Measurements from ENCODE around the gene CCDC192. TPM values are rescaled to one million over a fixed set of nuclear protein-coding genes. Genes with fewer than 3 reads are reported as not detected.
A peak's percentile ranks its signal among the peaks of the same experiment; 100 is the strongest.
"Not testable (repeated sequence)": the region's sequence is repeated elsewhere in the genome, so short reads cannot be mapped to it uniquely, and the experiment has no call there.

CCDC192 gene
- total RNA-seq, 1 donor from 2014 or later, result not detected

DNA sequence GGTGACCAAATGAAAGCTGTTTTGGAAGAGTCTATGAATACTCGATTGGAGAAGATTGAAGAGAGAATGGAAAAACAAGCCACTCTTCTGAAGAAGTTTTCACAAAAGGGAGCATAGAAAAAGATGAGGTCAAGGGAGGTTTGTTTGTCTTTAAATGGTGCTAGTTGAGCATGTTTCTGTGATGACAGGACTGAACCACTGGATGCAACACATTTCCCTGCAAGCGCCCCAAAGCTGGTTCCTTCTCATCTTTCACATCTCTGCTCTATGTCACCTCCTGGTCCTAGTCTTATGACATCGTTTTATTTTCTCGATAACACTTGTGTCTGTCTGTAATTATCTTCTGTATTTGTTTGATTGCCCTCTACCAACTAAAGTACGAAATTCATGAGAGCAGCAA lies 3.8 kb upstream of the CCDC192 start:
- no peak for DNase-seq (ENCODE audit: low spot score)

DNA sequence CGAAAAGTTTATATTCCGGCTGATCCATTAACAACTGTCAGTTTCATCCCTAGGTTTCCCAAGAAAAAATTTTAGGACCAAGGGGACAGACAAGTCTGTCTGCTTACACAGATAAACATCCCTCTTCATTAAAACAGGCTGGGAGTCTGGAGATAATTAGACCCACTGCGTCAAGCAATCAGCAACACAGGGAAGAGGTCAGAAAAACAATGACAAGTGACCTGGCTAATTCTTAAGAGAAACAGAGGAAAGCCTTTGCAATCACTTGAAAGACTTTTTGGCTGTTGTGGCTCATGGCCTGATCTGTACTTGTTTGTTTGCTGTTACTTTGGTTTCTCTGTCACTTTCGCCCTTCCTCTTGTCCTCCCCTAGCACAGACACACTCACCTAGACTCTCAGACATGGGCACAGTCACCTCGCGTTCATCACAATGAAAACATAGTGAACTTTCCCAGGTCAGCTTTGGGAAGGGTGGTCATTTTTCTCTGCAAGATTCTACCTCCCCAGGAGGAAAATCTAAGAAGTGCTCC lies 2.9 kb upstream of the CCDC192 start:
- DNase-seq (ENCODE audit: low spot score), result no peak

DNA sequence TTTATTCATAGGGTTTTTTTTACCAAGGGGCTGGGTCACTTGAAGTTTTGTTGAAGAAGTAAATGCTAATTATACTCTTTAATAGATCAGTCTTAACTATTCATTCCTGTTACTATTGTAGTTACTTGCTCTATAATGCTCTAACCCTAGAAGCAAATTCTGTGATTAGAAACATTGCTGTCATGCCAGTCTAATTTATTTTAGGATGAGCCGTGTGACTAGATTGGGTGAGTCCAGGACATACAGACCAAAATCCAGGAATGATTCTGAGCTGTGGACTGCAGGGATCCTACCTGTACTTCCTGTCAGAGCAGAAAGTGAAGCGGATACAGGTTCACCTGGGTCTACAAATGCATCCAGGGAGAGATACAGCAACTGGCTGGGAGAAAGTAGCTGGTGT lies 757 bp upstream of the CCDC192 start:
- no peak for DNase-seq (ENCODE audit: low spot score)

DNA sequence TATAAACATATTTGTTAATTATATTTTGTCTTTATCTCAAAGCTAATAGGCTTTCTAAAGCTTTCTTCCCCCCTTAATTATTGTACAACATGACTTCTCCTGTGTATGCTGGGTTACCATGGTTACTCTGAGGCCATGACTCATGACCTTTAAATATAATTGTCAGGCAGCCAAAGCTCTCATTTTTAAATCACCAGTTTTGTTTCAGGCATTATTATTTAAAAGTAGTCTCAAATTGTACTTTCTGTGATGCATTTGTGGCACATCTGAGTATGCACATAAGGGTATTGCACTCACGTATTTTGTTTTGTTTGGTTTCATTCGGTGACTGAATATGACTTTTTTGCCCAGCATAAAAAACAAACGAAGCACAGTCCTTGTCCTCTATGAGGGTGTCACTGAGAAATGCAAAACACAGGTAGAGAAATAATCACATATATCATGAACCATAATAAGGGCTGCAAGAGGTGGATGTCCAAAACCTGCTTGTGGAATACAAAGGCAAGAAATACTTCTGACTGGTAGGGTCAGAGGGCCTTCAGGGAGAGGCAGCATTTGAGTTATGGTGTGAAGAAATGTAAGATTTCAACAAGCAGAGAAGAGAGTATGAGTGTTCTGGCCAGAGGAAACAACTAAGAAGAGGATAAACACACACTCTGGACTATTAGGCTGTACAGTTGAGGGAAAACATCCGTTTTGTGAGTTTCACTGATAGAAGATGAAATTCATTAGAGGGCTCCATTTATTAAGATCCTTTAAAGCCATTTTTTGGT lies 2.1 kb downstream of the CCDC192 start:
- DNase-seq (ENCODE audit: low spot score), result peak; percentile 76

DNA sequence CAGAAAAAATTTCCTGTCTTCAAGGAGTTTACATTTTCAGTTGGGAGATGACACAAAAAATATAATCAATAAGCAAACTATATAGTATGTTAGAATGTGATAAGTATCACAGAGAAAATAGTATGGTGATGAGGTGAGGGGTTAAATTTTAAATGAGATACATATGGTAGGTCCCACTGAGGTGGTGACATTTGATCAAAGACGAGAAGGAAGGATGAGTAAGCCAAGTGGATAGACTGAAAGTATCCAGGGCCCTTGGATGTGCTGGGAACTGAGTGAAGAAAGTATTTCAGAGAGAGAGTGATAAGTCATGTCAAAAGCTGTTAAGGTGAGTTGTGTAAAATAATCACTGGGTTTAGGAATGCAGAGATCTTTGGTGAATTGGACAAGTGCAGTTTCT lies 3.5 kb downstream of the CCDC192 start:
- DNase-seq (ENCODE audit: low spot score), result no peak

- no peak for DNase-seq (ENCODE audit: low spot score)
Measured at GRCh38 chr5:127707209-127707608, 4.0 kb downstream of the CCDC192 start.

DNA sequence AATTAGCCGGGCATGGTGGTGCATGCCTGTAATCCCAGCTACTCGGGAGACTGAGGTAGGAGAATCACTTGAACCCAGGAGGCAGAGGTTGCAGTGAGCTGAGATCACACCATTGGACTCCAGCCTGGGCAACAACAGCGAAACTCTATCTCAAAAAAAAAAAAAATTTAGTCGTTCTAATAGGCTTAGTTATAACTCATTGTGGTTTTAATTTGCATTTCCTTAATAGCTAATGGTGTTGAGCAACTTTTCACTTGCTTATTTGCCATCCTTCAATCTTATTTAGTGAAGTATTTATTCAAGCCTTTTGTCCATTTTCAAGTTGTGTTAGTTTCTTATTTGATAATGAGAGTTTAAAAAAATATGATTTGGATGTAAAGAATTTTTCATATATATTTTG lies 9.9 kb downstream of the CCDC192 start:
- not testable (repeated sequence) for DNase-seq (ENCODE audit: low spot score)

DNA sequence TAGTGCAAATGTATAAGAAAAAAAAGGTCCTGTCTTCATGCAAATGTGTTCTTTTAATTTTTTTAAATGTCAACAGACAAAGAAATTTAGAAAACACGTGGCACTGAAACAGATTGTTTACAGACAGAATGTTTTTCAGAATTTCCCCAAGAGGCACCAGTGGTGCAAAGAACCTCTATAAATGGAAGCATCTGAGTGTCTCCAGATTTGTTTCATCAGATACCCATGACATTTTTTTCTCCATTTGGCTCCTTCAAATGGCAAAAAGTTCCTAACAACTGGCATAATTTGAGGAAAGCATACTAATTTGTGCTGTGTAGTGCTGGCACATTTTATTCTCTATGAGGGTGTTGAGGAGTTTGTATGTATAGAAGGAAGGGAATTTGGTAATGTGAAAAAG lies 15.0 kb downstream of the CCDC192 start:
- no peak for DNase-seq (ENCODE audit: low spot score)

GRCh38 chr5:127723571-127723970 lies 20.4 kb downstream of the CCDC192 start:
- peak; percentile 21 for DNase-seq (ENCODE audit: low spot score)

GRCh38 chr5:127725673-127726072 lies 22.5 kb downstream of the CCDC192 start:
- no peak for DNase-seq (ENCODE audit: low spot score)

DNA sequence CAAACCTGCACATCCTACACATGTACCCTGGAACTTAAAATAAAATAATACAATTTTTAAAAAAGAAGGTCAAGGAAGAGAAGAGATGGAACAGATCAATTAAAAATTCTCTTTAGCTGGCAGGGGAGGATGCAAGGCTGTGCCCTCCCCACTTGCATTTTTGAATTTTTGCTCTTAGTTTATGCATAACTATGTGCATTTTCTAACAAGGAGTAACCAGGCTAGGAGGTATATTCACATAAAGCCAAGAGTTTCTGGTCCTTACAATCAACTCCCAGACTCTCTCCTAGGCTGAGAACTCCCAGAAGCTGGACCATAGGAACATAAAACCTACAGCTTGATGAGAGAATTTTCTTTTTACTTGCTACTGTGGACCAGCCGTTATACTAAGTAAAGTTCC lies 29.8 kb downstream of the CCDC192 start:
- no peak for DNase-seq (ENCODE audit: low spot score)

DNA sequence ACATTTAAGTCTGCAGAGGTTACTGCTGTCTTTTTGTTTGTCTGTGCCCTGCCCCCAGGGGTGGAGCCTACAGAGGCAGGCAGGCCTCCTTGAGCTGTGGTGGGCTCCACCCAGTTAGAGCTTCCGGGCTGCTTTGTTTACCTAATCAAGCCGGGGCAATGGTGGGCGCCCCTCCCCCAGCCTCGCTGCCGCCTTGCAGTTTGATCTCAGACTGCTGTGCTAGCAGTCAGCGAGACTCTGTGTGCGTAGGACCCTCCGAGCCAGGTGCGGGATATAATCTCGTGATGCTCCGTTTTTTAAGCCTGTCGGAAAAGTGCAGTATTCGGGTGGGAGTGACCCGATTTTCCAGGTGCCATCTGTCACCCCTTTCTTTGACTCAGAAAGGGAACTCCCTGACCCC lies 36.2 kb downstream of the CCDC192 start:
- not testable (repeated sequence) for DNase-seq (ENCODE audit: low spot score)

DNA sequence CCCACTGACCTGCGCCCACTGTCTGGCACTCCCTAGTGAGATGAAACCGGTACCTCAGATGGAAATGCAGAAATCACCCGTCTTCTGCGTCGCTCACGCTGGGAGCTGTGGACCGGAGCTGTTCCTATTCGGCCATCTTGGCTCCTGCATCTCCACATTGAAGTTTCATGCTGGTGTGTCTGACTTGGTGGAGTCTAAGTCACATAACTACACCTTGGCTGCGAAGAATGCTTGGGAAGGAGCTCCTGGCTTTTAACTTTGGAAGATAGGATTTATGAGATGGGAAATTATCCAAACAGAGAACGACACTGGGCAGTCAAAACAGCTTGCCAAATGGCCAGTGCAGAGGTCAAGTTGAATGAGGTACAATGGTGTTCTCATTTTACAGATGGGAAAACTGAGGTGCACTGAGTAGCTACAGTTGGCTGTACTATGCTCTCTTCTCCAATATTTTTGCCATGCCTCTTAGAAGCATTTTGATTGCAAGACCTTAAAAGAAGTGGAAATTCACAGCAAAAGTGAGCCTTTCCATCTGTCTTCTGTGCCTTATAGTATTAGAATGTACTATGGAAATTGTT lies 36.7 kb downstream of the CCDC192 start:
- no peak for DNase-seq (ENCODE audit: low spot score)

DNA sequence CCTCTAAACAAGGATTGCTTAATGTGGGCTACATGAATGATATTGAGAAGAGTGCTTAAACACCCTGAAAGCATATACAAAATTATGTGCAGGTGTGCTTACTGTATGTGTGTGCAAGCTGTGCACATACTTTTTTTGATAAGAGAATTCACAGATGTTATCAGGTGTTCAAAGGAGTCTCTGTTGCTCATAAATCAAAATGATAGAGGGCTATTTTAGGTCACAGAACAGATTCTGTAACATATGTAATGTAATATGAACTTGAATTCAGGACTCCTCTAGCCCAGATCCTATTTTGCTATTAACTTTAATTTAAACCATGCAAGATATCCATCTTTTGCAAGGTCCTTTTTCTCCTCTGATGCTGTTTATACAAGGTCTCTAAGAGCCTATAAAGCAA lies 38.2 kb downstream of the CCDC192 start:
- DNase-seq (ENCODE audit: low spot score), result no peak

DNA sequence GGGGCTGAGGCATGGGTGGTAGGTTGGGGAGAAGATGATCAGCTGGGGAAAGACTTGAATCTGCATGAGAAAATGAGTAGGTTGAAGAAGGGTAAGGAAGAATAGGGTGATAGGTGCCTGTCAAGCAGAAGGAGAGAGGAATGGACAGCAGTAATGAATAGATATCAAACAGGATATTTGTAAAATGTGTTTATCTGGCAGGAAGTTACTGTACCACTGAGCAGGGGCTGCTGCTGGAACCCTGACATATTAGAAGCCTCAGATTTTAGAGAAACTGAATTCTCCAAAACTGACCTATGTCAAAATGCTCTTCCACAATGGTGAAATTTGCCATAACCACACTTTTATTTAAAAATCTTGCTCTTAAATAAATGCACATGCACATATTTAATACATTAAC lies 41.0 kb downstream of the CCDC192 start:
- DNase-seq (ENCODE audit: low spot score), result no peak

DNA sequence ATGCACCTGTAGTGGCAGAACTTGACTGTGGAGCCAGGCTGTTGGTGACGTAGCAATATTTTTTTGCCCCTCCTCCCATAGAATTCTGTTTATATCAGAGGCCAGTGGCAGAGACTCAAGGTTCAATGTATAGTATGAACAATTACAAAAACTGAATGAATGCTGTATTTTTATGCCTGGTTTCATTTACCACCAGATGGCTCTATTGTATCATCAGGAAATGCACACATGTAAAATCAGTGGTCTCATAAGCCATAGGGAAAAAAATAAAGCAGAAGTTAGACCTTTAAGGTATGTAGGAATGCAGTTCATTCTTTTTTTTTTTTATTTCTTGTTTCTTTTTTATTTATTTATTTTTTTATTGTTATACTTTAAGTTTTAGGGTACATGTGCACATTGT lies 43.6 kb downstream of the CCDC192 start:
- peak; percentile 30 for DNase-seq (ENCODE audit: low spot score)

DNA sequence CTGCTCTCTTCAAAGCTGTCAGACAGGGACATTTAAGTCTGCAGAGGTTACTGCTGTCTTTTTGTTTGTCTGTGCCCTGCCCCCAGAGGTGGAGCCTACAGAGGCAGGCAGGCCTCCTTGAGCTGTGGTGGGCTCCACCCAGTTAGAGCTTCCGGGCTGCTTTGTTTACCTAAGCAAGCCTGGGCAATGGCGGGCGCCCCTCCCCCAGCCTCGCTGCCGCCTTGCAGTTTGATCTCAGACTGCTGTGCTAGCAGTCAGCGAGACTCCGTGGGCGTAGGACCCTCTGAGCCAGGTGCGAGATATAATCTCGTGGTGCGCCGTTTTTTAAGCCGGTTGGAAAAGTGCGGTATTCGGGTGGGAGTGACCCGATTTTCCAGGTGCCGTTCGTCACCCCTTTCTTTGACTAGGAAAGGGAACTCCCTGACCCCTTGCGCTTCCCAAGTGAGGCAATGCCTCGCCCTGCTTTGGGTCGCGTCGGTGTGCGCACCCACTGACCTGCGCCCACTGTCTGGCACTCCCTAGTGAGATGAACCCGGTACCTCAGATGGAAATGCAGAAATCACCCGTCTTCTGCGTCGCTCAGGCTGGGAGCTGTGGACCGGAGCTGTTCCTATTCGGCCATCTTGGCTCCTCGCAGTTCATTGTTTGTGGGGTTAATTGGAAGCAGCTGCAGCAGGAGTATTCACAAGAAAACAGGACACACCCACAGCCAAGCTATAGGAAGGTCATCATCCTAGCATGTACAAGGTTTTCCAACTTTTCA lies 49.5 kb downstream of the CCDC192 start:
- DNase-seq (ENCODE audit: low spot score), result not testable (repeated sequence)

- DNase-seq (ENCODE audit: low spot score), result peak; percentile 37
Measured at GRCh38 chr5:127754259-127754658, 51.1 kb downstream of the CCDC192 start.

DNA sequence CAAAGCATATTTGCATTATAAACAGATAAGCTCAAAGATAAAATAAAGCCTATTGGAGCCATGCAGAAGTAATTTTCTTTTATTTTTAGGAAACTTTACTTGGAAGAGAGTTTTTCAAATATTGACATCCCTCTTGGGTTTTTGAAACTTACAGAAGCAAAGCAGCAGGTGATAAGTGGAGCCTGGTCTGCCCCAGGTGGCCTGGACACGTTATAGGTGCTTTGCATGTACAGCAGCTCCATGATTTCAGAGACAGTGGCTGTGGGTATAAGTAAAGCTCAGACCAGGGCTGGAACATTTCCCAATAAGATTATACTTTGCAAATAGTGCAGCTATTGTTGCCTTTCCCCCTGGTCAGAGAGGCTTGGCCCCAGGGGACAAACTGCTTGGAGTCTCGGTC lies 51.5 kb downstream of the CCDC192 start:
- no peak for DNase-seq (ENCODE audit: low spot score)

DNA sequence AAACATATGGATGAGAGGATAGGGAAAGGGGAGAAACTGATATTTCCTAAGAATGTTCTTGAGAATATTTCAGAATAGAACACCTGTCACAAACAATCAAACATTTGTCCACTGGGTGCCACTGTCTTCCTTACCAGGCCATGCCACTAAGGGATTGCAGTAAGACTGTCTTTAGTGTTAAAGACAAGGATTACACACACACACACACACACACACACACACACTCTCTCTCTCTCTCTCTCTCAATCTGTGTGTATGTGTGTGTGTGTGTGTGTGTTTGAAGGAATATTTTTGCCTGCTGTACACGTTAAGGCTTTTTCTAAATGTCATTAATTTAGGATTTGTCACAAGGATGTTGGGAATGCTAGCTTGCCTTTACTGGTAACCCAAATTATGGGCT lies 54.4 kb downstream of the CCDC192 start:
- DNase-seq (ENCODE audit: low spot score), result peak; percentile 5

DNA sequence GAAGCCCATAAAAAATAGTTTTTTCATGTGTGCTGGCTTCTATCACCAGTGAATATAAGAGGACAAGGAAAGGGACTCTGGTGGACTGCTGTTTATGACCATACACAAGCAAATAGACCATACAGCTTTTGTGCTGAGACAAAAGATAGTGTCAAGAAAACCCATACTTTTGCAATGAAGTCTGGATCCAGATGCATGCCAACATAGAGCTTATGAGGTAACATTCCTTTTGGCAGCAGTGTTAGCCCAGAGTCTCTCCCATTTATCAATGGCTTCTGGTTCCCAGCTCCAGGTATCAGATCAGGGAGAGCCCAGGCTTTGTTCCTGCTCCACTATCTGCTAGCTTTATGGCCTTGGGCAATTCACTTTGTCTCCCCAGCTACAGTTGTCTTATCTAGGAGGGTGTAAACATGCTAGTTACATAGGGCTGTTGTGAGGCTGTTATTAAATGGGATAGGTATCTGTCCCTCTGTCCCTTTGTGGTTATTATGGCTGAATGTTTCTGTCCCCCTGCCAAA lies 55.6 kb downstream of the CCDC192 start:
- DNase-seq (ENCODE audit: low spot score), result no peak

DNA sequence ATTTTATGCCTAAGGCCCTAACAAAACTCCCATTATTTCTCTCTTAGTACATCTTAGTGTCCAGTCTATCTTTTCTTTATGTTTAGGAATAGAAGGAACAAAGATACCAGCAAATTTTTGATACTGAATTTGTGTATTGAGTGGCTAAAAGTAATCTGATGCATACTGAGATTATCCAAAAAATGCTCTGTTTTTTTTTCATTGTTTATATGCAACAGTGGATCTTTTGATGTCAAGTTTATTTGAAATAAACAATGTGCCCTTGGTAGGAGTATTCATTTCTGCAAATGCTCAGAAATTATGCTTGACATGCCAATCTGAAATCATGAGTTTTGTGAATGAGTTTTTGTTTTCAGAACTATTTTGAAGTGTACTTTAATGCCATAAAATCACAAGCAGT lies 58.7 kb downstream of the CCDC192 start:
- DNase-seq (ENCODE audit: low spot score), result no peak
